Esophagus squamous epithelium (tissue), 5 donors: ENCODE measurements around the gene EMSY. TPM values are rescaled to one million over a fixed set of nuclear protein-coding genes. Genes with fewer than 3 reads are reported as not detected.

Source experiments
- DNase-seq: peaks from one replicate; lab custom pipeline; 2025; lab: John Stamatoyannopoulos, UW
- H3K27ac ChIP-seq, 4 donors: fragments of 200-600 bp; sonication (generic); one replicate each; pipeline ENCODE4 v1.5.1; 2016 to 2019; ENCODE audit warnings: mild to moderate bottlenecking in 1 of 4
- H3K27me3 ChIP-seq, 4 donors: fragments of 200-600 bp; sonication (generic); 1 replicate in 3 of 4; 2 replicates in 1 of 4; pipeline versions ENCODE4 v1.5.1 to v1.6.0; 2017 to 2021; ENCODE audit warnings: antibody characterized with exemption in 1 of 4
- H3K36me3 ChIP-seq, 3 donors: fragments of 200-600 bp; sonication (generic); one replicate each; pipeline ENCODE4 v1.5.1; 2016 to 2019
- H3K4me1 ChIP-seq, 3 donors: fragments of 200-600 bp; sonication (generic); one replicate each; pipeline ENCODE4 v1.5.1; 2017 to 2019
- H3K4me3 ChIP-seq, 4 donors: fragments of 200-600 bp; sonication (generic); 1 replicate in 3 of 4; 2 replicates in 1 of 4; pipeline ENCODE4 v1.5.1; 2016 to 2019; ENCODE audit warnings: mild to moderate bottlenecking in 2 of 4, moderate library complexity in 1 of 4
- H3K9me3 ChIP-seq, 3 donors: fragments of 200-600 bp; sonication (generic); one replicate each; pipeline ENCODE4 v1.5.1; 2016 to 2019
- POLR2A ChIP-seq, 4 donors: fragments of 450-650 bp; IDR thresholded peaks; one replicate each; pipeline ENCODE4 v1.6.1; 2017; ENCODE audit warnings: antibody characterized with exemption in 4 of 4, mild to moderate bottlenecking in 4 of 4, moderate library complexity in 3 of 4
- WGBS, 2 donors: methylation state at CpG; one replicate each; pipeline ENCODE4 v1.1.5; 2018; 5-methylcytosine and 5-hydroxymethylcytosine counted together
- intact Hi-C: fragments of 100-400 bp; cut with DNase I; formaldehyde crosslinking; loops from one replicate; pipeline ENCODE4 v1.15.0; 2022
- total RNA-seq, 4 donors: library from RNA; depleted of rRNA; stranded (reverse); fragments of >200 nt; gene quantifications; one replicate each; pipeline ENCODE4 v1.1.0, GENCODE V29; 2016
- TF ChIP-seq, protein P1 (sequence below), 6 experiments: fragments of 450-650 bp in 4 of 6; fragments of 200-600 bp in 2 of 6; sonication (generic) in 2 of 6; IDR thresholded peaks; one replicate each; pipeline ENCODE4 v1.5.1; 2016 to 2019; ENCODE audit warnings: antibody characterized with exemption in 6 of 6, mild to moderate bottlenecking in 4 of 6, moderate library complexity in 4 of 6
- donor health status: DM: yes; HTN: yes; CAD: no.

EMSY gene
- total RNA-seq, 4 donors from 2014 or later = 10.0 to 31.0 (median 22.3) TPM

DNA sequence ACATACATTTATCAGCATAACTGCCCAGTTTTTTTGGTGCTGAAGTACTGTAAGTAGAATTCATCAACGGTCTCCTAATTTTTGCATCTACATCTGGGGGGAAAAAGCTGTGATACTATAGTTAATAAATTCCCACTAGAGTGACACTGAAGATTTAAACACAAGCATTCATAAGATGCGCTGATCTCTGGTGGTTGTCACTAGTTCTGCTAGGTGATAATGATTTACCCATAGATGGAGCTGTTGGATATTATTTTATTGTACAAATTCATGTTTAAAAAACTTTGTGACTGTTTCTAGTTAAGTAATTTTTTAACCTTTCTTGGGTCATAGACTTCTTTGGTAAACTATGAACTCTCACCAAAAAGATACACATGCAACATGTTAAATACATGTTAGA lies 106.6 kb downstream of the EMSY start:
- no peak for TF ChIP-seq POLR2A (IDR thresholded peaks at IDR 0.05)
- TF ChIP-seq, protein P1, sequence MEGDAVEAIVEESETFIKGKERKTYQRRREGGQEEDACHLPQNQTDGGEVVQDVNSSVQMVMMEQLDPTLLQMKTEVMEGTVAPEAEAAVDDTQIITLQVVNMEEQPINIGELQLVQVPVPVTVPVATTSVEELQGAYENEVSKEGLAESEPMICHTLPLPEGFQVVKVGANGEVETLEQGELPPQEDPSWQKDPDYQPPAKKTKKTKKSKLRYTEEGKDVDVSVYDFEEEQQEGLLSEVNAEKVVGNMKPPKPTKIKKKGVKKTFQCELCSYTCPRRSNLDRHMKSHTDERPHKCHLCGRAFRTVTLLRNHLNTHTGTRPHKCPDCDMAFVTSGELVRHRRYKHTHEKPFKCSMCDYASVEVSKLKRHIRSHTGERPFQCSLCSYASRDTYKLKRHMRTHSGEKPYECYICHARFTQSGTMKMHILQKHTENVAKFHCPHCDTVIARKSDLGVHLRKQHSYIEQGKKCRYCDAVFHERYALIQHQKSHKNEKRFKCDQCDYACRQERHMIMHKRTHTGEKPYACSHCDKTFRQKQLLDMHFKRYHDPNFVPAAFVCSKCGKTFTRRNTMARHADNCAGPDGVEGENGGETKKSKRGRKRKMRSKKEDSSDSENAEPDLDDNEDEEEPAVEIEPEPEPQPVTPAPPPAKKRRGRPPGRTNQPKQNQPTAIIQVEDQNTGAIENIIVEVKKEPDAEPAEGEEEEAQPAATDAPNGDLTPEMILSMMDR (IDR thresholded peaks at IDR 0.05) = peak in 1 of 6 experiments; percentile 42
- no peak overlapping the region for H3K4me3 ChIP-seq
- 77 to 80% methylated on average over 2 of the region's 2 CpGs for WGBS, 2 donors
- H3K4me1 ChIP-seq = peaks cover 0 to 4% (median 0%) of the 10 kb centered on the region in 3 donors
- H3K27ac ChIP-seq = no peak overlapping the region
- intact Hi-C loops = loop anchor here (10.0 kb wide), 1 partner anchor 123 kb away; the partner anchor contains the start of gene LRRC32
- H3K36me3 ChIP-seq = peaks cover 0 to 39% (median 0%) of the 10 kb centered on the region in 3 donors
- no peaks in the 10 kb centered on the region for H3K9me3 ChIP-seq
- H3K27me3 ChIP-seq = no peaks in the 10 kb centered on the region
- no peak for DNase-seq

DNA sequence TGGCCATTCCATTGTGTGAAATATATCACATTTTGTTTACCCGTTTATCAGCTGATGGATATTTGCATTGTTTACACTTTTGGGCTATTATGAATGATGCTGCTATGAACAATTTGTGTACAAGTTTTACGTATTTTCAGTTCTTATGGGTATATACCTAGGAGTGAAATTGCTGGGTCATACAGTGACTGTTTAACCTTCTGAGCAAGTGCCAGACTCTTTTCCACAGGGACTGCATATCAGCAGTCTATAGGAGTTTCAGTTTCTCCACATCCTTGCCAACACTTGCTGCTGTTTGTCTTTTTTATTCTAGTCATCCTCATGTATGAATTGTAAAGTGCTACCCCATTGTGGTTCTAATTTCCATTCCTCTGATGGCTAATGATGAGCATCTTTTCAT lies 108.2 kb downstream of the EMSY start:
- TF ChIP-seq, protein P1 (IDR thresholded peaks at IDR 0.05) = no peak
- no peak for TF ChIP-seq POLR2A (IDR thresholded peaks at IDR 0.05)
- Histone ChIP-seq H3K36me3 (peaks cover 0 to 23% (median 0%) of the 10 kb centered on the region in 3 donors), H3K9me3 (no peaks in the 10 kb centered on the region), H3K4me1 (peaks cover 0 to 4% (median 0%) of the 10 kb centered on the region in 3 donors), H3K27ac (no peak overlapping the region), H3K4me3 (no peak overlapping the region), H3K27me3 (no peaks in the 10 kb centered on the region)
- WGBS, 2 donors = 92 to 95% methylated on average over 2 of the region's 2 CpGs
- DNase-seq = no peak
- intact Hi-C loops = loop anchor here (10.0 kb wide), 1 partner anchor 122 kb away; the partner anchor contains the start of gene LRRC32

DNA sequence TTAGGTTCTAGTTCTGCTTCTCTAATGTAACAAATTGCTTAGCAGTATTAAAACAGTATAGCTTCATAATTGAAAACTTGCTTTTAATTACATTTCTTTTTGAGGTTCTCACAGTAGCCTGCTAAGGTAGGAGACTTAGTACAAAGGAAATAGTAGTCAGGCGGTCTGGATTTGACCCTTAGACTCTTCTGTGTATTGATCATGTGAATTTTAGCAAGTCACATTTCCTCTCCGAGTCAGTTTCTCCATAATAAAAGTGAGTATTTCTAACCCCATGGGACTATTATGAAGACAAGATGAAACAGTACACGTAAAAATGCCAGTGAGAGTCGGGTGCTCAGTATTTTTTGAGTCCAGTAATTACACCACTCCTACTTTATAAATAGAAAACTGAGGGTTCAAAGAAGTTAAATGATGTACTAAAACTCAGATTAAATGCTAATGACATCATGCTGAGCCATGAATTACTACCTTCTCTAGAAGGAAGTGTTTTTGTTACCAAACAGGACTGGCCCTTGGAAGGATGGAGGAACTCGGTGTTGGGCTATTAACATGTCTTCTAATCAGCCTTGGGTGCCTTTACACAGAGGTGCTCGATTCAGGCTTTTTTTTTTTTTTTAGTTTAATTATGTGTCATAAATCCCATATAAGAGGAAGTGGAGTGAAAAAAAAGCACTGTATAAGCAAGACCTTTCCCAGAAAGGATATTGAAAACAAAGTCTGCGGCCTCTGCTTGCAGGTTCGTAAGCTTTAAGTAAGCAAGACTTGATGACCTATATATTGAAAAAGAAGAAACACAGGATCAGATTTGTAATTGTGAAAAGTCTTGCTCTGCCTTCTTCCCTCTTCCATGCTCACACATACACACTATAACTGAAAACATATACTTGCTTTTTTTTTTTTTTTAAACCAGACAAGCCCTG lies 109.0 kb downstream of the EMSY start:
- H3K9me3 ChIP-seq = no peaks in the 10 kb centered on the region
- 55 to 58% methylated on average over 8 of the region's 8 CpGs for WGBS, 2 donors
- no peaks in the 10 kb centered on the region for H3K27me3 ChIP-seq
- peaks cover 0 to 16% (median 0%) of the 10 kb centered on the region in 3 donors for H3K36me3 ChIP-seq
- H3K4me3 ChIP-seq = no peak overlapping the region
- peaks cover 0 to 4% (median 0%) of the 10 kb centered on the region in 3 donors for H3K4me1 ChIP-seq
- intact Hi-C loops = loop anchor here (10.0 kb wide), 1 partner anchor 121 kb away; the partner anchor contains the start of gene LRRC32
- H3K27ac ChIP-seq = no peak overlapping the region
- no peak for DNase-seq
- no peak for TF ChIP-seq POLR2A (IDR thresholded peaks at IDR 0.05)
- TF ChIP-seq, protein P1 (IDR thresholded peaks at IDR 0.05) = no peak

DNA sequence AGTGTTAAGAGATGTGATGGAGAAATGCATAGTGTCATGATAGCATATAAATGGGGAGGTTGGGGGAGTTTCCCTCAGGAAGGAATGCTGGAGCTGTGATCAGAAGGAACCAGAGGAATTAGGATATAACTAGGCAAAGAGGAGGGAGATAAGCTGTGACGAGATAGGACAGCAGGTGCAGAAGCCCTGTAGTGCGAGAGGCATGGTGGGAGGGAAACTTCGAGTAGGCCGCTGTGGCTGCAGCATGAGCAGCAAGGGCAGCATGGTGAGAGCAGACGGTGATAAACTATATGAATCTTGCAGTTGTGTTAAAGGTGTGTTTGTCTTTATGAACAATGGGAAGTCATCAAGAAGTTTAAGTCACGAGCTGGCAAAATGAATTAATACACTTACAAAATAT lies 109.9 kb downstream of the EMSY start:
- Histone ChIP-seq H3K27ac (no peak overlapping the region), H3K27me3 (no peaks in the 10 kb centered on the region), H3K4me3 (no peak overlapping the region), H3K9me3 (no peaks in the 10 kb centered on the region), H3K36me3 (peaks cover 0 to 8% (median 0%) of the 10 kb centered on the region in 3 donors), H3K4me1 (peaks cover 0 to 4% (median 0%) of the 10 kb centered on the region in 3 donors)
- intact Hi-C loops = loop anchor here (10.0 kb wide), 1 partner anchor 120 kb away; the partner anchor contains the start of gene LRRC32
- WGBS, 2 donors = 89% methylated on average over 6 of the region's 6 CpGs
- no peak for DNase-seq
- TF ChIP-seq, protein P1 (IDR thresholded peaks at IDR 0.05) = no peak
- TF ChIP-seq POLR2A (IDR thresholded peaks at IDR 0.05) = no peak

DNA sequence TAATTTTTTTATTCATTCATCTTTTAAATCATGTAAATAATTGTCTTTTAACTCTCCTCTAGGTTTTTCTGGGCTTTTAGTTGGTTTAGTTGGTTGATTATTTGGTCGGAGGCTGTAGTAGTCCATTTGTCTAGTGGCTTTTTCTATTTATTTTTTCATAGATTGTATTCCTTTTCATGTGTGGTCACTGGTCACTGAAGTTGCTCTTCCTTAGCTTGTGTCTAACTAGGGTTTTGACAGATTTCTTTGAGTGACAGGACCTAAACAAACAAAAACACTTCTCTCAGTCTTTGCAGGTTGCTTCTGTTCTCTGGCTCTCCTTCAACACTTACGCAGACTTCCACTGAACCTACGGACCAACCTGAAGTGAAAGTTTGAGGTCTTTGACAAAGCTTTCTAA lies 112.6 kb downstream of the EMSY start:
- TF ChIP-seq, protein P1 (IDR thresholded peaks at IDR 0.05) = no peak
- no peak for TF ChIP-seq POLR2A (IDR thresholded peaks at IDR 0.05)
- no peak overlapping the region for H3K27ac ChIP-seq
- H3K4me1 ChIP-seq = peaks cover 0 to 19% (median 0%) of the 10 kb centered on the region in 3 donors
- intact Hi-C loops = loop anchor here (10.0 kb wide), 1 partner anchor 117 kb away; the partner anchor contains the start of gene LRRC32
- no peaks in the 10 kb centered on the region for H3K9me3 ChIP-seq
- H3K36me3 ChIP-seq = no peaks in the 10 kb centered on the region
- no peak for DNase-seq
- 86 to 98% methylated on average over 3 of the region's 3 CpGs for WGBS, 2 donors
- no peak overlapping the region for H3K4me3 ChIP-seq
- H3K27me3 ChIP-seq = peaks cover 0 to 14% (median 0%) of the 10 kb centered on the region in 4 donors
